Measurements from ENCODE around the gene HOXC11.

Gene HOXC11

GRCh38 chr12:54011665-54012532 lies 39.0 kb downstream of the HOXC11 start:
- DNase-seq, result no peak

- no peak for DNase-seq
These were observed 39.9 kb downstream of the HOXC11 start for GRCh38 chr12:54012631-54013409.

GRCh38 chr12:54014377-54015017 lies 41.6 kb downstream of the HOXC11 start:
- DNase-seq, result no peak

- DNase-seq, result no peak
These were observed 42.3 kb downstream of the HOXC11 start for GRCh38 chr12:54015018-54015931.

- no peak for DNase-seq
These were observed 43.1 kb downstream of the HOXC11 start for GRCh38 chr12:54016051-54016450.

GRCh38 chr12:54016478-54016964 lies 43.6 kb downstream of the HOXC11 start:
- DNase-seq, result no peak

GRCh38 chr12:54017027-54017788 lies 44.3 kb downstream of the HOXC11 start:
- no peak for DNase-seq

GRCh38 chr12:54017878-54018467 lies 45.0 kb downstream of the HOXC11 start:
- peak; percentile 83 for DNase-seq

- DNase-seq, result no peak
These were observed 45.6 kb downstream of the HOXC11 start for GRCh38 chr12:54018468-54018984.

GRCh38 chr12:54019091-54019811 lies 46.3 kb downstream of the HOXC11 start:
- DNase-seq, result no peak

GRCh38 chr12:54019924-54020590 lies 47.1 kb downstream of the HOXC11 start:
- DNase-seq, result no peak

GRCh38 chr12:54020591-54021405 lies 47.9 kb downstream of the HOXC11 start:
- no peak for DNase-seq

GRCh38 chr12:54021432-54022013 lies 48.6 kb downstream of the HOXC11 start:
- no peak for DNase-seq

GRCh38 chr12:54022960-54023884 lies 50.3 kb downstream of the HOXC11 start:
- DNase-seq, result no peak

GRCh38 chr12:54024127-54024526 lies 51.2 kb downstream of the HOXC11 start:
- DNase-seq, result no peak

GRCh38 chr12:54024581-54025305 lies 51.8 kb downstream of the HOXC11 start:
- no peak for DNase-seq

All from CD4-positive, alpha-beta T cell treated with Interleukin-21 for 1 hour (primary cell).